HPDE6-E6E7 (cell line): Measurements from ENCODE around the gene ELP1.
"Not testable (repeated sequence)": the region's sequence is repeated elsewhere in the genome, so short reads cannot be mapped to it uniquely, and the experiment has no call there.

Experiments
- DNase-seq: peaks from one replicate; pipeline ENCODE4 v3.0.0; 2011; ENCODE audit warnings: missing footprints; ENCODE audit errors: extremely low spot score

The ELP1 gene

GRCh38 chr9:108924466-108924865, 9.5 kb downstream of the ELP1 start:
- no peak for DNase-seq

- no peak for DNase-seq
Observed at GRCh38 chr9:108921200-108921599, 12.7 kb downstream of the ELP1 start.

- DNase-seq, result not testable (repeated sequence)
Observed at GRCh38 chr9:108920401-108920800, 13.5 kb downstream of the ELP1 start.

- DNase-seq, result no peak
Observed at GRCh38 chr9:108919517-108919916, 14.4 kb downstream of the ELP1 start.

GRCh38 chr9:108913391-108913790, 20.5 kb downstream of the ELP1 start:
- DNase-seq, result no peak

- no peak for DNase-seq
Observed at GRCh38 chr9:108911820-108912219, 22.1 kb downstream of the ELP1 start.

GRCh38 chr9:108910914-108911313, 23.0 kb downstream of the ELP1 start:
- no peak for DNase-seq

GRCh38 chr9:108910402-108910801, 23.5 kb downstream of the ELP1 start:
- no peak for DNase-seq

- DNase-seq, result no peak
Observed at GRCh38 chr9:108905494-108905893, 28.4 kb downstream of the ELP1 start.

GRCh38 chr9:108904161-108904560, 29.8 kb downstream of the ELP1 start:
- DNase-seq, result no peak

- DNase-seq, result no peak
Observed at GRCh38 chr9:108903420-108904103, 30.4 kb downstream of the ELP1 start.

GRCh38 chr9:108900176-108900575, 33.7 kb downstream of the ELP1 start:
- DNase-seq, result no peak

- DNase-seq, result not testable (repeated sequence)
Observed at GRCh38 chr9:108899023-108899695, 34.8 kb downstream of the ELP1 start.

GRCh38 chr9:108897324-108898096, 36.4 kb downstream of the ELP1 start:
- DNase-seq, result no peak

GRCh38 chr9:108894225-108894997, 39.5 kb downstream of the ELP1 start:
- no peak for DNase-seq

GRCh38 chr9:108889649-108890067, 44.3 kb downstream of the ELP1 start:
- DNase-seq, result no peak

- not testable (repeated sequence) for DNase-seq
Observed at GRCh38 chr9:108886594-108887271, 47.2 kb downstream of the ELP1 start.

- DNase-seq, result peak; percentile 90
Observed at GRCh38 chr9:108885643-108886348, 48.1 kb downstream of the ELP1 start.

- DNase-seq, result no peak
Observed at GRCh38 chr9:108884701-108885100, 49.2 kb downstream of the ELP1 start.

GRCh38 chr9:108883085-108883484, 50.8 kb downstream of the ELP1 start:
- no peak for DNase-seq
